IMR-90 (cell line): Measurements from ENCODE around the gene ZNF302. TPM values are rescaled to one million over a fixed set of nuclear protein-coding genes. Genes with fewer than 3 reads are reported as not detected.

Experiments
- ATAC-seq: fragments of 200-7000 bp; cut with Tn5 transposase; 2 replicates; pipeline ENCODE4 v1.9.1; 2020; ENCODE audit warnings: low read depth, mild to moderate bottlenecking, moderate library complexity
- BruUV-seq: library from RNA; stranded (reverse); fragments of 400-500 nt; replicated peaks from 2 replicates; lab custom pipeline; 2021; lab: Mats Ljungman, UMichigan
- CTCF ChIA-PET: fragments of 300-600 bp; formaldehyde crosslinking; extraction: SDS; loops from one replicate; lab custom pipeline; 2021; ENCODE audit warnings: antibody characterized with exemption; lab: Yijun Ruan, JAX
- POLR2A ChIA-PET: fragments of 300-600 bp; sonication (Branson Sonifier 250); formaldehyde crosslinking; loops from one replicate; lab custom pipeline; 2022; ENCODE audit warnings: antibody characterized with exemption; ENCODE audit not compliant: unreplicated experiment; lab: Charles Lee
- DNase-seq: peaks from one replicate; pipeline ENCODE4 v3.0.0; 2013
- H2AFZ ChIP-seq: replicated peaks from 2 replicates; pipeline ENCODE3; 2013; ENCODE audit warnings: low read length, mild to moderate bottlenecking; ENCODE audit not compliant: poor library complexity
- H2AK5ac ChIP-seq: 2 replicates; pipeline ENCODE4 v1.6.1; 2013; ENCODE audit warnings: low read depth, low read length, inconsistent platforms
- H2AK9ac ChIP-seq: replicated peaks from 2 replicates; pipeline ENCODE3; 2013; ENCODE audit warnings: mild to moderate bottlenecking, low read depth, low read length, moderate library complexity; ENCODE audit not compliant: poor library complexity
- H2BK120ac ChIP-seq: 2 replicates; pipeline ENCODE4 v1.6.1; 2013; ENCODE audit warnings: low read depth, low read length, inconsistent platforms
- H2BK15ac ChIP-seq: 3 replicates; pipeline ENCODE4 v1.6.1; 2013; ENCODE audit warnings: low read depth, low read length, inconsistent platforms
- H2BK20ac ChIP-seq: 2 replicates; pipeline ENCODE4 v1.6.1; 2013; ENCODE audit warnings: low read depth, mild to moderate bottlenecking, inconsistent platforms, low read length, moderate library complexity
- H2BK5ac ChIP-seq: 2 replicates; pipeline ENCODE4 v1.6.1; 2013; ENCODE audit warnings: mild to moderate bottlenecking, low read depth, low read length, inconsistent platforms; ENCODE audit not compliant: poor library complexity, severe bottlenecking
- H3K14ac ChIP-seq: replicated peaks from 2 replicates; pipeline ENCODE4 v1.6.1; 2013; ENCODE audit warnings: low read depth, low read length, inconsistent platforms
- H3K18ac ChIP-seq: 2 replicates; pipeline ENCODE4 v1.6.1; 2013; ENCODE audit warnings: low read depth, low read length, control low read depth
- H3K23ac ChIP-seq: 2 replicates; pipeline ENCODE4 v1.6.1; 2013; ENCODE audit warnings: low read depth, low read length, inconsistent platforms
- H3K27ac ChIP-seq: 2 replicates; pipeline ENCODE4 v1.5.1; 2013; ENCODE audit warnings: mild to moderate bottlenecking, control low read depth, low read length; ENCODE audit not compliant: insufficient read depth
- H3K27me3 ChIP-seq: 2 replicates; pipeline ENCODE4 v1.6.1; 2013; ENCODE audit warnings: low read length; ENCODE audit not compliant: control insufficient read depth, insufficient read depth
- H3K36me3 ChIP-seq: 2 replicates; pipeline ENCODE4 v1.6.1; 2013; ENCODE audit warnings: low read length, mixed read lengths; ENCODE audit not compliant: control insufficient read depth, insufficient read depth
- H3K4ac ChIP-seq: 2 replicates; pipeline ENCODE4 v1.6.1; 2013; ENCODE audit warnings: low read depth, low read length, inconsistent platforms
- H3K4me1 ChIP-seq: 2 replicates; pipeline ENCODE4 v1.6.1; 2013; ENCODE audit warnings: low read length, mixed read lengths; ENCODE audit not compliant: control insufficient read depth, insufficient read depth
- H3K4me2 ChIP-seq: 2 replicates; pipeline ENCODE4 v1.6.1; 2013; ENCODE audit warnings: low read depth, mild to moderate bottlenecking, control low read depth, low read length, moderate library complexity
- H3K4me3 ChIP-seq: 2 replicates; pipeline ENCODE4 v1.5.1; 2013; ENCODE audit warnings: low read depth, mild to moderate bottlenecking, control low read depth, low read length, moderate library complexity; ENCODE audit not compliant: insufficient read depth
- H3K56ac ChIP-seq: 2 replicates; pipeline ENCODE4 v1.6.1; 2013; ENCODE audit warnings: low read length, inconsistent platforms; ENCODE audit not compliant: insufficient read depth; ENCODE audit errors: extremely low read depth
- H3K79me1 ChIP-seq, 2 experiments: 2 replicates each; pipeline ENCODE4 v1.6.1; 2013; ENCODE audit warnings: low read length in 2 of 2, inconsistent platforms in 1 of 2, low read depth in 1 of 2
- H3K9ac ChIP-seq: 2 replicates; pipeline ENCODE4 v1.6.1; 2013; ENCODE audit warnings: low read depth, low read length, control low read depth
- H3K9me1 ChIP-seq: 2 replicates; pipeline ENCODE4 v1.6.1; 2013; ENCODE audit warnings: low read length, inconsistent platforms; ENCODE audit not compliant: insufficient read depth
- H3K9me3 ChIP-seq: 2 replicates; pipeline ENCODE4 v1.6.1; 2013; ENCODE audit warnings: low read length; ENCODE audit not compliant: control insufficient read depth, insufficient read depth
- H4K20me1 ChIP-seq: 2 replicates; pipeline ENCODE4 v1.6.1; 2013; ENCODE audit warnings: low read length, inconsistent platforms; ENCODE audit not compliant: insufficient read depth
- H4K5ac ChIP-seq: 2 replicates; pipeline ENCODE4 v1.6.1; 2013; ENCODE audit warnings: mild to moderate bottlenecking, low read depth, low read length, control low read depth
- H4K8ac ChIP-seq, 2 experiments: 2 replicates each; pipeline ENCODE4 v1.6.1; 2013; ENCODE audit warnings: low read depth in 2 of 2, low read length in 2 of 2, control low read depth in 1 of 2, inconsistent platforms in 1 of 2
- H4K91ac ChIP-seq: 2 replicates; pipeline ENCODE4 v1.6.1; 2013; ENCODE audit warnings: low read depth, low read length, inconsistent platforms; ENCODE audit not compliant: insufficient read depth
- BHLHE40 ChIP-seq: fragments of 150-350 bp; IDR thresholded peaks from 2 replicates; pipeline ENCODE4 v1.6.1; 2016; ENCODE audit warnings: mild to moderate bottlenecking, low read depth, low read length
- CEBPB ChIP-seq: IDR thresholded peaks from 2 replicates; pipeline ENCODE4 v1.6.1; 2012; ENCODE audit warnings: low read depth, low read length, improper control_type of control experiment
- CHD1 ChIP-seq: IDR thresholded peaks from 2 replicates; pipeline ENCODE4 v1.6.1; 2012; ENCODE audit warnings: low read depth, low read length, improper control_type of control experiment
- FOS ChIP-seq: fragments of 150-350 bp; IDR thresholded peaks from 2 replicates; pipeline ENCODE4 v1.6.1; 2016; ENCODE audit warnings: low read depth, low read length
- MAFK ChIP-seq: IDR thresholded peaks from 2 replicates; pipeline ENCODE4 v1.6.1; 2012; ENCODE audit warnings: low read depth, low read length, improper control_type of control experiment
- MAZ ChIP-seq: IDR thresholded peaks from 2 replicates; pipeline ENCODE4 v1.6.1; 2012; ENCODE audit warnings: low read depth, mild to moderate bottlenecking, low read length, improper control_type of control experiment, moderate library complexity, borderline replicate concordance
- MXI1 ChIP-seq: IDR thresholded peaks from 2 replicates; pipeline ENCODE4 v1.6.1; 2012; ENCODE audit warnings: low read depth, mild to moderate bottlenecking, low read length, moderate library complexity, borderline replicate concordance
- NFE2L2 ChIP-seq: fragments of 150-350 bp; IDR thresholded peaks from 2 replicates; pipeline ENCODE4 v1.6.1; 2016; ENCODE audit warnings: low read depth, mild to moderate bottlenecking, low read length
- POLR2A ChIP-seq: IDR thresholded peaks from 2 replicates; pipeline ENCODE4 v1.6.1; 2012; ENCODE audit warnings: mild to moderate bottlenecking, low read depth, low read length
- RAD21 ChIP-seq: IDR thresholded peaks from 2 replicates; pipeline ENCODE4 v1.6.1; 2012; ENCODE audit warnings: low read length, improper control_type of control experiment
- RCOR1 ChIP-seq: IDR thresholded peaks from 2 replicates; pipeline ENCODE4 v1.6.1; 2012; ENCODE audit warnings: mild to moderate bottlenecking, low read length, improper control_type of control experiment; ENCODE audit not compliant: insufficient replicate concordance
- RFX5 ChIP-seq: IDR thresholded peaks from 2 replicates; pipeline ENCODE4 v1.8.0; 2012; ENCODE audit warnings: low read depth, mild to moderate bottlenecking, low read length, moderate library complexity
- SMC3 ChIP-seq: fragments of 150-350 bp; IDR thresholded peaks from 2 replicates; pipeline ENCODE4 v1.6.1; 2016; ENCODE audit warnings: low read depth, mild to moderate bottlenecking, antibody characterized with exemption, low read length, moderate library complexity
- dilution Hi-C: fragments of 300-500 bp; cut with HindIII; formaldehyde crosslinking; loops from one replicate; pipeline ENCODE4 v1.14.3; 2018; ENCODE audit warnings: low sequenced_read_pairs; ENCODE audit not compliant: unreplicated experiment
- in situ Hi-C: fragments of 300-500 bp; cut with MboI; formaldehyde crosslinking; loops from 3 replicates; pipeline ENCODE4 v1.14.3; 2019; ENCODE audit warnings: low sequenced_read_pairs, inconsistent platforms, mixed read lengths
- intact Hi-C: fragments of 100-400 bp; cut with micrococcal nuclease; formaldehyde crosslinking; loops from 2 replicates; pipeline ENCODE4 v1.10.0; 2022
- polyA plus RNA-seq, 3 experiments: library from polyadenylated mRNA; depleted of rRNA; stranded (reverse); fragments of >200 nt; gene quantifications; 2 replicates each; pipeline ENCODE4 v1.2.3, GENCODE V29; 2012; ENCODE audit warnings: low replicate concordance in 1 of 3
- total RNA-seq: library from RNA; depleted of rRNA; stranded (reverse); fragments of >200 nt; gene quantifications from 2 replicates; pipeline ENCODE4 v1.2.3, GENCODE V29; 2012
- TF ChIP-seq, protein P1 (sequence below): conservative IDR thresholded peaks from 2 replicates; pipeline ENCODE4 v1.5.1; 2012; ENCODE audit warnings: mild to moderate bottlenecking, low read depth, low read length, improper control_type of control experiment
- TF ChIP-seq, protein P2 (sequence below): fragments of 150-350 bp; IDR thresholded peaks from 2 replicates; pipeline ENCODE4 v1.6.1; 2017; ENCODE audit warnings: mild to moderate bottlenecking, antibody characterized with exemption, low read length, low read depth
- TF ChIP-seq, protein P3 (sequence below): fragments of 150-350 bp; IDR thresholded peaks from 2 replicates; pipeline ENCODE4 v1.6.1; 2016; ENCODE audit warnings: low read depth, mild to moderate bottlenecking, low read length, moderate library complexity, borderline replicate concordance

Gene ZNF302
- total and polyA plus RNA-seq, 2 of the 4 experiments (the other 2 are of a cell fraction): 9.1 to 9.5 TPM

DNA sequence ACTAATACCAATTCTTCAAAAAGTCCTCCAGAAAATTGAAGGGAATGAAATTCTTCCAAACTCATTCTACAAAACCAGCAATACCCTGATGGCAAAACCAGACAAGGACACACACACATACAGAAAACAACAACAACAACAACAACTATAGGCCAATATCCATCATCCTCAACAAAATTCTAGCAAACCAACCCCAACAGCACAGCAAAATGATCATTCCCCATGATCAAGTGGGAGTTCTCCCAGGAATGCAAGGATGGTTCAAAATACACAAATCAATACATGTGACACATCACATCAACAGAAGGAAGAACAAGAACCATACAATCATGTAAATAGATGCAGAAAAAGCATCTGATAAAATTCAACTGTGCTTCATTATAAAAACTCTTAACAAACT lies 37.9 kb downstream of the ZNF302 start:
- dilution Hi-C loops: no loop called here
- ATAC-seq (no peak), DNase-seq (no peak)
- H3K9ac ChIP-seq: no peak overlapping the region
- H4K5ac ChIP-seq: no peak overlapping the region
- no peak overlapping the region for H2BK5ac ChIP-seq
- H3K4ac ChIP-seq: no peak overlapping the region
- no peak overlapping the region for H2BK120ac ChIP-seq
- no peak overlapping the region for H3K4me3 ChIP-seq
- CTCF ChIA-PET: no interaction called here
- H2BK15ac ChIP-seq: no peak overlapping the region
- no peak overlapping the region for H3K18ac ChIP-seq
- H3K4me2 ChIP-seq: no peak overlapping the region
- H2BK20ac ChIP-seq: no peak overlapping the region
- H4K91ac ChIP-seq: no peak overlapping the region
- no peak overlapping the region for H4K8ac ChIP-seq
- peaks cover 3% of the 10 kb centered on the region for H3K9me3 ChIP-seq
- no peaks in the 10 kb centered on the region for H4K20me1 ChIP-seq
- H3K56ac ChIP-seq: no peak overlapping the region
- TF ChIP-seq SMC3 (no peak), CEBPB (no peak), NFE2L2 (no peak), RCOR1 (no peak), POLR2A (no peak), MAZ (no peak), CHD1 (no peak), RAD21 (no peak), BHLHE40 (no peak), RFX5 (no peak), MXI1 (no peak), FOS (no peak), MAFK (no peak)
- TF ChIP-seq, protein P1, sequence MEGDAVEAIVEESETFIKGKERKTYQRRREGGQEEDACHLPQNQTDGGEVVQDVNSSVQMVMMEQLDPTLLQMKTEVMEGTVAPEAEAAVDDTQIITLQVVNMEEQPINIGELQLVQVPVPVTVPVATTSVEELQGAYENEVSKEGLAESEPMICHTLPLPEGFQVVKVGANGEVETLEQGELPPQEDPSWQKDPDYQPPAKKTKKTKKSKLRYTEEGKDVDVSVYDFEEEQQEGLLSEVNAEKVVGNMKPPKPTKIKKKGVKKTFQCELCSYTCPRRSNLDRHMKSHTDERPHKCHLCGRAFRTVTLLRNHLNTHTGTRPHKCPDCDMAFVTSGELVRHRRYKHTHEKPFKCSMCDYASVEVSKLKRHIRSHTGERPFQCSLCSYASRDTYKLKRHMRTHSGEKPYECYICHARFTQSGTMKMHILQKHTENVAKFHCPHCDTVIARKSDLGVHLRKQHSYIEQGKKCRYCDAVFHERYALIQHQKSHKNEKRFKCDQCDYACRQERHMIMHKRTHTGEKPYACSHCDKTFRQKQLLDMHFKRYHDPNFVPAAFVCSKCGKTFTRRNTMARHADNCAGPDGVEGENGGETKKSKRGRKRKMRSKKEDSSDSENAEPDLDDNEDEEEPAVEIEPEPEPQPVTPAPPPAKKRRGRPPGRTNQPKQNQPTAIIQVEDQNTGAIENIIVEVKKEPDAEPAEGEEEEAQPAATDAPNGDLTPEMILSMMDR: no peak
- TF ChIP-seq, protein P2, sequence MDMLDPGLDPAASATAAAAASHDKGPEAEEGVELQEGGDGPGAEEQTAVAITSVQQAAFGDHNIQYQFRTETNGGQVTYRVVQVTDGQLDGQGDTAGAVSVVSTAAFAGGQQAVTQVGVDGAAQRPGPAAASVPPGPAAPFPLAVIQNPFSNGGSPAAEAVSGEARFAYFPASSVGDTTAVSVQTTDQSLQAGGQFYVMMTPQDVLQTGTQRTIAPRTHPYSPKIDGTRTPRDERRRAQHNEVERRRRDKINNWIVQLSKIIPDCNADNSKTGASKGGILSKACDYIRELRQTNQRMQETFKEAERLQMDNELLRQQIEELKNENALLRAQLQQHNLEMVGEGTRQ: no peak
- TF ChIP-seq, protein P3, sequence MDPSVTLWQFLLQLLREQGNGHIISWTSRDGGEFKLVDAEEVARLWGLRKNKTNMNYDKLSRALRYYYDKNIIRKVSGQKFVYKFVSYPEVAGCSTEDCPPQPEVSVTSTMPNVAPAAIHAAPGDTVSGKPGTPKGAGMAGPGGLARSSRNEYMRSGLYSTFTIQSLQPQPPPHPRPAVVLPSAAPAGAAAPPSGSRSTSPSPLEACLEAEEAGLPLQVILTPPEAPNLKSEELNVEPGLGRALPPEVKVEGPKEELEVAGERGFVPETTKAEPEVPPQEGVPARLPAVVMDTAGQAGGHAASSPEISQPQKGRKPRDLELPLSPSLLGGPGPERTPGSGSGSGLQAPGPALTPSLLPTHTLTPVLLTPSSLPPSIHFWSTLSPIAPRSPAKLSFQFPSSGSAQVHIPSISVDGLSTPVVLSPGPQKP: no peak
- H3K9me1 ChIP-seq: no peaks in the 10 kb centered on the region
- no peaks in the 10 kb centered on the region for H3K79me1 ChIP-seq
- in situ Hi-C loops: loop anchor here (25.0 kb wide), 1 partner anchor 578 kb away; no protein-coding TSS in a partner anchor
- H3K27me3 ChIP-seq: no peaks in the 10 kb centered on the region
- H3K27ac ChIP-seq: no peak overlapping the region
- no peak overlapping the region for H2AK9ac ChIP-seq
- H3K14ac ChIP-seq: no peak overlapping the region
- no TSS peak for BruUV-seq
- no peaks in the 10 kb centered on the region for H3K36me3 ChIP-seq
- no peak overlapping the region for H2AFZ ChIP-seq
- POLR2A ChIA-PET: no interaction called here
- H3K23ac ChIP-seq: no peak overlapping the region
- no peaks in the 10 kb centered on the region for H3K4me1 ChIP-seq
- H2AK5ac ChIP-seq: no peak overlapping the region
- intact Hi-C loops: no loop called here
